ENCODE results near the gene CHN2.

The CHN2 gene

GRCh38 chr7:29194594-29195427, at the start of gene CHN2:
Gene CHN2 (plus strand): TSS chr7:29194775.
- peak; percentile 38; the same call in 1 of the 2 replicates for TF ChIP-seq CTCF (IDR thresholded peaks at IDR 0.05; ENCODE audit: control insufficient read depth, extremely low read depth, insufficient read depth)
- peak within 1 kb of the TSS; percentile 57 for H3K4me3 ChIP-seq (ENCODE audit: low read depth, low read length)
- DNase-seq (ENCODE audit: low read depth): no peak

- no peak for TF ChIP-seq CTCF (IDR thresholded peaks at IDR 0.05; ENCODE audit: control insufficient read depth, extremely low read depth, insufficient read depth)
- no peak for DNase-seq (ENCODE audit: low read depth)
- no peak overlapping the region for H3K4me3 ChIP-seq (ENCODE audit: low read depth, low read length)
Measured at GRCh38 chr7:29145553-29146056, 49.0 kb upstream of the CHN2 start.

GRCh38 chr7:29146057-29146706, 48.4 kb upstream of the CHN2 start, which contains the start of gene CPVL:
Gene CPVL (minus strand): TSS chr7:29146537. CDS start chr7:29121061, 25,476 bp downstream.
- no peak for DNase-seq (ENCODE audit: low read depth)
- H3K4me3 ChIP-seq (ENCODE audit: low read depth, low read length): 0 out of 2 replicates have a peak within 1 kb of the TSS, but pooled peaks have one; percentile 11
- TF ChIP-seq CTCF (IDR thresholded peaks at IDR 0.05; ENCODE audit: control insufficient read depth, extremely low read depth, insufficient read depth): no peak

- 0 out of 2 replicates have a peak overlapping the region, but pooled peaks have one; percentile 11 for H3K4me3 ChIP-seq (ENCODE audit: low read depth, low read length)
- peak; percentile 11 for DNase-seq (ENCODE audit: low read depth)
- no peak for TF ChIP-seq CTCF (IDR thresholded peaks at IDR 0.05; ENCODE audit: control insufficient read depth, extremely low read depth, insufficient read depth)
Measured at GRCh38 chr7:29146888-29147609, 47.5 kb upstream of the CHN2 start.

GRCh38 chr7:29147821-29148220, 46.8 kb upstream of the CHN2 start:
- TF ChIP-seq CTCF (IDR thresholded peaks at IDR 0.05; ENCODE audit: control insufficient read depth, extremely low read depth, insufficient read depth): no peak
- DNase-seq (ENCODE audit: low read depth): no peak
- H3K4me3 ChIP-seq (ENCODE audit: low read depth, low read length): no peak overlapping the region

- TF ChIP-seq CTCF (IDR thresholded peaks at IDR 0.05; ENCODE audit: control insufficient read depth, extremely low read depth, insufficient read depth): no peak
- no peak overlapping the region for H3K4me3 ChIP-seq (ENCODE audit: low read depth, low read length)
- no peak for DNase-seq (ENCODE audit: low read depth)
Measured at GRCh38 chr7:29149036-29149435, 45.5 kb upstream of the CHN2 start.

All from LNCaP clone FGC (cell line).